Activated CD4-positive, CD25-positive, alpha-beta regulatory T cell treated with anti-CD3 and anti-CD28 coated beads, Interleukin-2, amount 50 U/mL, for 24 hours (primary cell): ENCODE results near the gene KLK4.
"Not testable (repeated sequence)": the region's sequence is repeated elsewhere in the genome, so short reads cannot be mapped to it uniquely, and the experiment has no call there.

Source experiments
- ATAC-seq, 2 donors: fragments of 150-1000 bp; cut with Tn5 transposase; one replicate each; pipeline ENCODE4 v1.10.0; 2021; ENCODE audit warnings: mild to moderate bottlenecking in 1 of 2, moderate library complexity in 1 of 2

KLK4 gene

DNA sequence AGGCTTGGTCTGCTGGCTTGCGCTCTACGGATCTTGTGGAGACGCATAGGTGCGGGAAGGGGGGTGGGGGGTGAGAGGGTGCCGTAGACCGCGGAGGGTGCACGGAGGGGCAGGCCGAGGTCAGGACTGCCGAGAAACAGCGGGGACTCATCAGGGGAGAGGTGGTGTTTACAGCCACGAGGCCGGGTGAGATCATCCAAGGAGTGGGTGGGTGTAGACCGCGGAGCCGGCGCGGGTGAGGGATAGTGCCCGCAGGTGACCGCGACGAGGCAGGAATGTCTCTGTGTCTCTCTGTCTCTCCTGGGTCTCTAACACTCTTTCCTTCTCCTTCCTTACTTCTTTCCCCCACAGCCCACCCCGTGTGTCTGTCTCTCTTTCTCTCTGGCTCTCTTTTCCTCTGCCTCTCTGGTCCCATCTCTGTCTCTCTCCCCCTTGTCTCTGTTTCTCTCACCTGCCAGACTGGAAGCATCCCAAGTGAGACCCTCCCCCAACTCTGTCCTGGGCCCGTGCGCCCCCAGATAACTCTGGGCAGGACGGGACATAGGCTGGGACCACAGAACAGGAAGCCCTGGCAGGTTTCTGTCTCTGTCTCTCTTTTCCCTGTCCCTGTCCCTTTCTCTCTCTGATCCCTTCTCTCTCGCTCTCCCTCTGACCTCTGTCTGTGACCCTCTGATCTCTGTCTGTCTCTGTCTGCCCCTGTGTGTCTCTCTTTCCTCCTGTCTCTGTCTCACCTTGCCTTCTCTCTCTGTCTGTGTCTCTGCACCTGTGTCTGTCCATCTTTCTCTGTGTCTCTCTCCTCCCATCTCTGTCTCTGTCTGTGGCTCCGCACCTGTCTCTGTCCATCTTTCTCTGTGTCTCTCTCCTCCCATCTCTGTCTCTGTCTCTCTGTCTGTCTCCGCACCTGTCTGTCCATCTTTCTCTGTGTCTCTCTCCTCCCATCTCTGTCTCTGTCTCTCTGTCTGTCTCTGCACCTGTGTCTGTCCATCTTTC is 1.8 kb upstream of the KLK4 start:
- ATAC-seq = peak; percentile 53 to 59

DNA sequence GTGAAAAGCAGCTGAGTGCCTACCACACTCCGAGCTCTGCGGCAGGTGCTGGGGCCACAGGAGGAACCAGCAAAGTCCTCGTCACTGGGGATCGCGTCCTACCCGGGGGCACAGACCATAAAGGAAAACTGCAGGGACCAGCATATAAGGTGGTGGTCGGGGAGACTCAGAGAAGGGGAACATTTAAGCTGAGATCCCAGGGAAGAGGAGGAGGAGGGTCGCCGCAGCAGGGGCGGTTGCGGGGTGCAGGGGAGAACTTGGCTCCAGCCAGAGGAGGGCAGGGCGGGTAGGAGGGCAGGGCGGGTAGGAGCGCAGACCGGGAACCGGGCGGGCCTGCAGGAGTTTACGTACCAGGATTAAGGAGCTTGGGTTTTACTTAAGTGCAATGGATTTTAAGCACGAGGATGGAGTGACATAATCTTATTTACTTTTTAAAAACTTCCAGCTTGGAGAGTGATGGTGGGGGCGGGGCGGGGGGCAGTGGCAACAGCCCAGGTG is 956 bp upstream of the KLK4 start:
- ATAC-seq = no peak

DNA sequence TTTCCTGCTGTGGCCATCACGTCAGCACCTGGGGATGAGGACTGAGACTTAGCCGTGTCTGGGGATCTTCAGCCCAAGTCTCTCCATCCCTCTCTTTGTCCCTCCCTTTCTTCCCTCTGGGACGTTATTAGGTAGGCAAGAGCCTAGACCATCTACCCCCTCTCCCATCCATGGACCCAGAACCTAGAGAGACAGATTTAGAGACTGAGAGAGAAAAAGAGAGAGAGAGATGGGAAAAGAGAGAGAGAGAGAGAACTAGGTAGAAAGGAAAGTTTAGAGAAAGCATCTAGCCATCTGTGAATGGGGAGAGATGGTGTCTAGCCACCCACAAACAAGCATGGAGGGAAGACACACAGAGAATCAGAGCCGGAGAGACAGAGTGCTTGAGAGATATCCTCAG is 473 bp downstream of the KLK4 start:
- ATAC-seq = no peak

DNA sequence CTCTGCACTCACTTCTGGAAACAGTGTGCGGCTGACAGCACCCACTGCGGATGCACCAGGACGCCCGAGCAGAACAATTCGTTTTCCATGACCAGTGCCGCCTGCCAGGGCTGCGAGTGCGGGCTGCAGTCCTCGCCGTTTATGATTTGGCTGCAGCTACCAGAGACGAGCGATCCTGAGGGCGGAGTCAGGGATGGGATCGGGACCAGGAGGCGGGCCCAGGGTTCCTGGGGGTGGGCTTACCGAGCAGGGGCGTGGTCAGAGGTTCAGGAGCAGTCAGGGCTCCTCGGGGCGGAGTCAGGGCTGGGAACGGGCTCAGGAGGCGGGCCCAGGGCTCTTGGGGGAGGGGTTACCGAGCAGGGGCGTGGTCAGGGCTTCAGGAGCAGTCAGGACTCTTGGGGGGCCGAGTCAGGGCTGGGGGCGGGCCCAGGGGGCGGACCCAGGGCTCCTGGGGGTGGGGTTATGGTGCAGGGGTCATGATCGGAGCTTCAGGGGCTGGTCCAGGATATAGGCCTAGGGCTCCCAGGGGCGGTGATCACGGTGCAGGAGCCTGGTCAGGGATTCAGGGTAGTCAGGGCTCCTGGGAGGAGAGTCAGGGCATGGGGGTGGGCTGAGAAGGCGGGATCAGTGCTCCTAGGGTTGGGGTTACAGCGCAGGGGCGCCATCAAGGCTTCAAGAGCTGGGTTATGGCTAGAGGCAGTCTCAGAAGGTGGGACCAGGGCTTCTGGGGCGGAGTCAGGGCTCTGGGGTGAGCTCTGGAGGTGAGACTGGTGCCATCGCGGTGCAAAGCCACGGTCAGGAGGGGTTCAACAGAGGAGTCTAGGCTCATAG is 1.7 kb downstream of the KLK4 start:
- peak in 1 of 2 donors; percentile 32 for ATAC-seq

DNA sequence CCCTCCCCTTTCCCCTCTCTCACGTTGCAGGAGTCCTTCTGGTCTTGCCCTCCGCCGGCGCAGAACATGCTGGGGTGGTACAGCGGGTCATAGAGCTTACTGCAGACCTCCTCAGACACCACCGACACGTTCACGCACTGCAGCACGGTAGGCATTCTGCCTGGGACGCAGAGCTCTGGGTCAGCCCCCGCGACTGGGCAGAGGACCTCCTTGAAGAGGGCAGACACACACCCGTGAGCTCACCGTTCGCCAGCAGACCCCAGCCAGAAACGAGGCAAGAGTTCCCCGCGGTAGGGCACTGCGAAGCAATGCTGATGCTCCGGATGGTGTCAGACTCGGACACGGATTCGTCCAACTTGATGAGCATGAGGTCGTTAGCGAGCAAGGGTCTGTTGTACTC is 2.9 kb downstream of the KLK4 start:
- no peak for ATAC-seq

DNA sequence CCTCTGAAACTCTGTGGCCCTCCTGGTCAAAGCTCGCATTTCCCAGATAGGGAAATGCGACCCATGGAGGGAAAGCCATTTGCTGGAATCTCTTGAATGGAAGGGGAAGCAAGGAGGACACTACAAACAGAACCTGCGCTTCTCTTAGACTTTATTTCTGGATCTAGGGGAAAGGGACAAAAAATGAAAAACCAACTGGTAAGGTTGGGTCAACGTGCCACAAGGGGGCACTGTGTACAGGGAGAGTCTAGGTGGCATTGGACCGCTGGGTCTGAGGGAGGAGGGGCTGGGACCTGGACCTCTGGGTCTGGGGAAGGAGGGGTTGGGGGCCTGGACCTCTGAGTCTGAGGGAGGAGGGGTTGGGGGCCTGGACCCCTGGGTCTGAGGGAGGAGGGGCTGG is 5.0 kb downstream of the KLK4 start:
- no peak for ATAC-seq

DNA sequence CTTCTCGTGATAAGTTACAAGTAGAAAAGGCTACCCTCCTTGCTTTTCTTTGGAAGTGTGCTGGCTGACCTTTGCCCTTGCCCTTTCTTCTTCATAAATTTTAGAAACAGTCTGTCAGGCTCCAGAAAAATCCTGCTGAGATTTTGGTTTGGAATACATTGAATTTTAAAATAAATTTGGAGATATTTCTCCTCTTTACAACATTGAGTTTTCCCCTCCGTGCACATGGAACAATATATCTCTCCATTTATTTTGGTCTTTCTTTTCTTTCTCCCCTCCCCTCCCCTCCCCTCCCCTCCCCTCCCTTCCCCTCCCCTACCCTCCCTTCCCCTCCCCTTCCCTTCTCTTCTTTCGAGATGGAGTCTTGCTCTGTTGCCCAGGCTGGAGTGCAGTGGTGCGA is 8.6 kb downstream of the KLK4 start:
- no peak for ATAC-seq

DNA sequence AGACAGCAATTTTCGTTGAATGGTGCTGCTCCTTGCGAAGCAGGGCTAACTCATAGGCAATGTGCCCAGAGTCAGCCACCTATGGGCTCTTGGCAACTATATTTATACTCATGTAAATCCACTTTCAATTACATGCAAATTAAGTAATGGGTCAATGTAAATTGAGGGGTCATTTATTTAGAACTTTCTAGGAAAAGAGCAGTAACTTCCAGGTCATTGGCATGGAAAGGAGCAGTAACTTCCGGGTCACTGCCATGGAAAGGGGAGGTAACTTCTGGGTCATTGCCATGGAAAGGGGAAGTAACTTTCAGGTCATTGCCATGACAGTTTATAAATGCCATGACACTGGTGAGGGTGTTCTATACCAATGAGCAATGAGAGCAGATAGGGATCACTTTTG is 11.6 kb downstream of the KLK4 start:
- ATAC-seq = no peak

DNA sequence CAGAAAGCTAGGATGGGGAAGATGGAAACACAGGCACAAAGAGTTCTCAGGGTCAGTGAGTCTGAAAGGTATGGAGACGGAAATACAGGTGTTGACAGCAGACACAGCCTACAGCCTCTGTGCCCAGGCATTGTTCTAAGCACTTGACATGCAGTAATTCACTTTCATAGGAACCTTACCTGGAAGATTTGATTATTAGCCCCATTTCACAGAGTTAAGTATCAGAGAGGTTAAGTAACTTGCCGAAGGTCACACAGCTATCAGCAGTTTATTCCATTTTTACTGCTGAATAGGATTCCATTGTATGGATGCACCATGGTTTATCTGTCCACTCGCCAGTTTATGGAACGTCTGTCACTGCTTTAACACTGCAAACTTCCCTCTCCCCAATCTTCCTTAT is 13.2 kb downstream of the KLK4 start:
- ATAC-seq = no peak

DNA sequence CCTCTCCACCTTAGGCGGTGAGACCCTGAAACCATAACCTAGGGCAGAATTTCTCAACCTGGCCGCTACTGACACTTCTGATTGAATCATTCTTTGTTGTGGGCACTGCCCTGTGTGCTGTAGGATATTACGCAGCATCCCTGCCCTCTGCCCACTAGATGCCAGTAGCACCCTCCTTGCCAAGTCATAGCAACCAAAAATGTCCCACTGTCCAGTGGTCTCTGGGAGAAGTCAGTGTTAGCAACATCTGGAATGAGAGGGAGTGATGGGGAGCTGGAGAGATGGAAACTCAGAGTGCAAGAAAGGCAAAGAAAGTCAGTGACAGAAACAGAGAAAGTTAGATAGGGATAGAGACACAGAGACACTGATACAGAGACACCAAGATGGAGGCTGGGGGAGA is 13.6 kb downstream of the KLK4 start:
- ATAC-seq = no peak

DNA sequence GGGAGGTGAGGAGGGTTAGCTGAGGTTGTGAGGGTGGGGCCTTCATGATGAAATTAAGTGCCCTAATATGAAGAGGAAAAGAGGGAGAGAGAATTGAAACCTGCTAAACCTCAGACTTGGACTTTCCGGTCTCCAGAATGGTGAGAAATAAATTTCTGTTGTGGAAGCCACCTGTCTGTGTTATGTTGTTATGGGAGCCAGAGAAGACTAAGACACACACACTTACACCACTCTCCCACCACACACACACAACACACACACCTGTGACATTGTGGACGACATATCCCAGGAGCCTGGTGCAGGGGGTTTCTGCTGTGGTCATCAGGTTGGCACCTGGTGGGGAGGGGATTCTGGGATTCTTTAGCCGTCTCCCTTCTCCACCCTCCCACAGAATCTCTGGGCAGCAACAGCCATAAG is 14.0 kb downstream of the KLK4 start:
- no peak for ATAC-seq

DNA sequence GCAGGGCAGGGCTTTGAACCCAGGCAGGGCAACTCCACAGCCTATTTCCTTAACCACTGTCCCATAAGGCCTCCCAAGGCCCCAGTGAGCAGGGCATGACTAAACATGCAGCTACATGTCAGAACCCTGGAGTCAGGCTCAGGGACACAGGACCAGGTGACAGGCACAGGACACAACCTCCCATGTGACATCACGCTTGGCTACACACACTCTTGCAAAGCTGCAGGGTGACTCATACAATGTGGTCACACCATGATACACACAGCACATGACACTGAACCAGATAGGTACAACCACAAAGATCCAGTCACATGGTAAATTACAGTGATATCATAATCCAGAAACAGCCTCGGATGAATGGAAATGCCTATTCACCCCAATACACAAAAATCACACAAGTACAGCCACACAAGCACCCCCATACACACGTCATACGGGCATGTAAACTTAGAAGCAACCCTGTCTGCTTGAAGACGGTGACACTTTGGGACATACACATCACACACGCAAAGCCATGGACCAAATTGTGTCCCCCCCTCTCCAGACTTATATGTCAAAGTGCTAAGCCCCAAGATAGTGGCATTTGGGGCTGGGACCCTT is 14.5 kb downstream of the KLK4 start:
- peak; percentile 75 to 85 for ATAC-seq

DNA sequence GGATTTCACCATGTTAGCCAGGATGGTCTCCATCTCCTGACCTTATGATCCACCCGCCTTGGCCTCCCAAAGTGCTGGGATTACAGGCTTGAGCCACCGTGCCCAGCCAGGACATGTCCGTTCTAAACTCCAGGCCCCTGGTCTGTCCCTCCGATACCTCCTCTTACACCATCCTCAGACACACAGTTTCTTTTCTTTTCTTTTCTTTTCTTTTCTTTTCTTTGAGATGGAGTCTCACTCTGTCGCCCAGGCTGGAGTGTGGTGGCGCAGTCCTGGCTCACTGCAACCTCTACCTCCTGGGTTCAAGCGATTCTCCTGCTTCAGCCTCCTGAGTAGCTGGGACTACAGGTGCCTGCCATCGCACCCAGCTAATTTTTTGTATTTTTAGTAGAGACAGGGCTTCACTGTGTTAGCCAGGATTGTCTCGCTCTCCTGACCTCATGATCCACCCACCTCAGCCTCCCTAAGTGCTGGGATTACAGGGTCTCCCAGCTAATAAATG is 15.1 kb downstream of the KLK4 start:
- not testable (repeated sequence) for ATAC-seq

DNA sequence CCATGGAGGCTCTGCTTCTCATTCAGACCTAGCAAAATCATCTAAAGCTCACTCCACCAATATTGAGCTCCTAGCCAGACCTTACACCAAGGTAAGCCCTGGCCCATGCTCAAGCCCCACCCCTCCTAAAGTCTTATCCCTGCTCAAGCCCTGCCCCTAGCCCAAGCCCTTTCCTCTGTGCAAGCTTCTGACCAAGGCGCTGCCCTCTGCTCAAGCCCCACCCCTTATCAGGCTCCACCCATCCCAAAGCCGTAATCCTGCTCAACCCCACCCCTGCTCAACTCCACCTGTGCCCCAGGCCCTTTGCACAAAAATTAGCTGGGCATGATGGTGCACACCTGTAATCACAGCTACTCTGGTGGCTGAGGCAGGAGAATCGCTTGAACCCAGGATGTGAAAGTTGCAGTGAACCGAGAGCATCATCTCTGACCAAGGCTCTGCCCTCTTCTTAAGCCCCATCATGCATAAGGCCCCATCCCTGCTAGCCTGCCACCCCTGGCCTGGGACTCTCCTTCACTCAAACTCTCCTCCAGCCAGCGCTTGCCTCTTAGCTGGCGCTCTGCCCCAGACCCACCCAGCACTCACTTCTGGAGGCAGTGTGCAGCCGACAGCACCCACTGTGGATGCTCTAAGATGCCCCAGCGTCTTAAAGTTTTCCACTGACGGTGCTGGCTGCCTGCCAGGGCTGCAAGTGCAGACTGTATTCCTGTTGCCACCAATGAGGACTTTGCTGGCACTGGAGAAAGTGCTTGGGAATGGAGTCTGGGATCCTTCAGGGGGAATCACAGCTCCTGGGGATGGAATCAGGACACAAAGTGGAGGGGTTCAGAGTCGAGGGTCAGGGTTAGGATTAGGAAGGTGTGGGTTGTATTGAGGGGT is 16.5 kb downstream of the KLK4 start:
- ATAC-seq = no peak

DNA sequence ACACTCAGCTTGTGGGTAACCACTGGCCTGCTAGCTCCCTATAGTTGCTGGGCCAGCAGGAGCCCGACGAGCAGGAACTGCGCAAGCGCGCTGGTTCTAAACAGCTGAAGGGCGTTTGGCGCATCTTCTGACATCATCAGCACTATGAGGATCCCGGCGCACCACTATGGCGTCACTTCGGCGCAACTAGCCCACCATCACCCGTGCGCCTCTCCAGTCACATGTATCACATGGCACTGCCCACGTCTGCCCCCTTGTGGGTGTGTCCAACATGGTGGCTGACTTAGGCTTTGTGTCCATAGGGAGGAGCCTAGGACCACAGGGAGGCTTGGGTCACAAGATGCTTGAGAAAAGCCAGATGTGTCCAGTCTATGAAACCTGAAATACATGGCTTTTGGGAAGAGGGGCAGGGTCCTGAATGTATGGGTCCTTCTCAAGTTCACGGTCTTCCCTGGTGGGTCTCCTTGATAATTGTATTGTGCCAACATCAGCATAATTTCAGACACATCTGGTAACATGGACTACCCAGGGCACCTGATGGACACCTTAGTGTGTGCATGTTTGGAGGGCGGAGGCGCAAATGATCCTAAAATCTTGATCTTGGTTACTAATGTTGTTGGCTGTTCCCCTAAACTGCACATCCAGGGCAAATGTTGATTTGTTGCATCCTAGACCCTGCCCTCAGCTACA is 18.0 kb downstream of the KLK4 start:
- no peak for ATAC-seq

DNA sequence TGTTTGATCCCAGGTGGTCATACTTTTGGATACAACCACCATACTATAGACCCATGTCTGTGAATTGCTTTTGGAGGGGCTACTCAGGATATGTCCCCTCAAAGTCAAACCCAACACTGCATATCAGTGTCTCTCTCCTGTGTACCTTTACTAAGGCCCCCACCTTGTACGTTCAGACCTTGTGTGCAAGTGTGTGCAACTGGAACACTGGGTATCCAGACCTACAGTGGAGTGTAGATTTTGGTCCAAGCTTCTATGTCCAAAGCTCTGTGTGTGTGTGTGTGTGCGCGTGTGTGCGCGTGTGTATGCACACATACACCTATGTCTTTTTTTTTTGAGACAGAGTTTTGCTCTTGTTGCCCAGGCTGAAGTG is 20.0 kb downstream of the KLK4 start:
- no peak for ATAC-seq

DNA sequence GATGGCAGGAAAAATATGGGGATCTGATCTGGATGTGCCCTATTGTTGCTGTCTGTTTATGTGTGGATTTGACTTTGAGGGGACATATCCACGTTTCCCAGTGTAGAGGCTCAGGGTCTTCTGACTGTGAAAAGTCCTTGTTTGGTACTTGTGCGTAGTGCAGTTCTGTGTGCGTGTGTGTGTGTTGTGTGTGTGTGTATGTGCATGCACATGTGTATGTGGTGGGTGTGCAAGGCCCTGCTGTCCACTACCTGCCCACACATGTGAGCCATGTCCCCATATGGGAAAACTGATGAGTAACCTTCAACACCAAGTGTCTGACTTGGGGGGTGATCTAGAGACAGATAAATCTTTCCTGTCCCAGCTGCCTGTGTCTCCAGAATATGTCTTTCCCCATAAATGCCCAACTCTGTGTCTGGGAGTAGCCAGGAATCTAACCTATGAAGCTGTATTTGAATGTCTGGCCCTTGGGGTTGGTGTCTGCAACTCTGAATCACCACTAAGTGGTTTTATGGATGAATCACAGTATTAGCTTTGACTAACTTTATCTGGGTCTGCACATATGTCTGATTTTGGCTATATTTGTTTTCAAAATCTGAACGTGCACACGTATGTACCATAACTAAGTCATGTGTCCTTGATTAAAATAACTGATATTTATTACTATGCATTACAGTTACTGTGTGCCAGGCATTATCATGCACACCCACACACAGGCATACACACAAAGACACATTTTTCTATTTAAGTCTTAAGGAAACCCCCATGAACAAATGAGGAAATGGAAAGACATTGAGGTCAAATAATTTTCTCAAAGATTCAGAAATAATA is 20.6 kb downstream of the KLK4 start:
- peak; percentile 44 to 45 for ATAC-seq

DNA sequence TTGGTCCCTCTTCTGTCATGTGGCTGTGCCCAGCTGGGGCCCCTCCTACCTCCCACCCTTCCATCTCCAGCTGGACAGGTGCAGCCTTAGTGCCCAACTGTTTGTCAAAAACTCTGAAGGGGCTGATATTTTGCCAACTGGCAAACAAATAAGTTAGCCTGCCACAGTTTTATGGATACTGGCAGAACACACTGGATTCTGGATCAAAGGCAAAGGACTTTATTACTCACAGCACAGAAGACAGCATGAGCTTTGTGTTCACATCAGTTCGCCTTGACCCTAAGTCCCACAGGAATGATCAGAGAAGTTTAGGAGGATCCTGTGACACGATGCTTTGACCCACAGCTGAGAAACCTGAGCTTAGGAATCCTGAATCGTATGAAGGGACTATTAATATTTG is 21.6 kb downstream of the KLK4 start:
- ATAC-seq = no peak

DNA sequence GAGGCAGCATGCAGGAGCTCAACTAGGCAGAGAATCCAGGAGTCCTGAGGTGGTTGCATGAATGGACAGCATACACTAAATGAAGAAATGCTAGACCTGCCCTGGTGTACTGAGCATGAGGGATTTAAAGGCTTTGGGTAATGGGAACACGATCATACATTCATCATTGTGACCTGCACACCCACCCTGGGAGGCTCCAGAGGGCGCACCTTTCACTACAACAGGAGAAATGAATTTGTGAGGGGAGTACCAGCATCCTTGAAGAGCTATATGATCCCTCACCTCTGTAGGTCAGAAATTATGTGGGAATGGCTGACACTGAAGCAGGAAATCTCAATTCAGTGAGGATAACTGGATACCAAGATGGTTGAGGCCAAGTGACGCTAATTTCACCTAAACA is 29.0 kb downstream of the KLK4 start:
- no peak for ATAC-seq

DNA sequence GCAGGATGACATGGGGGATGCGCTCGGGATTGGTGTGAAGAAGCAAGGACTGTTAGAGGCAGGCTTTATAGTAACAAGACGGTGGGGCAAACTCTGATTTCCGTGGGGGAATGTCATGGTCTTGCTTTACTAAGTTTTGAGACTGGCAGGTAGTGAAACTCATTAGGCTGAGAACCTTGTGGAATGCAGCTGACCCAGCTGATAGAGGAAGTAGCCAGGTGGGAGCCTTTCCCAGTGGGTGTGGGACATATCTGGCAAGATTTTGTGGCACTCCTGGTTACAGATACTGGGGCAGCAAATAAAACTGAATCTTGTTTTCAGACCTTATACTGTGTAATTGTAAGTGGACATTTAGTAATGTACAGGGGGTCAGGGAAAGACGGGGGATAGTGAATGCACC is 31.0 kb downstream of the KLK4 start:
- ATAC-seq = no peak
